Measurements from ENCODE around the gene SOX5.

The SOX5 gene

DNA sequence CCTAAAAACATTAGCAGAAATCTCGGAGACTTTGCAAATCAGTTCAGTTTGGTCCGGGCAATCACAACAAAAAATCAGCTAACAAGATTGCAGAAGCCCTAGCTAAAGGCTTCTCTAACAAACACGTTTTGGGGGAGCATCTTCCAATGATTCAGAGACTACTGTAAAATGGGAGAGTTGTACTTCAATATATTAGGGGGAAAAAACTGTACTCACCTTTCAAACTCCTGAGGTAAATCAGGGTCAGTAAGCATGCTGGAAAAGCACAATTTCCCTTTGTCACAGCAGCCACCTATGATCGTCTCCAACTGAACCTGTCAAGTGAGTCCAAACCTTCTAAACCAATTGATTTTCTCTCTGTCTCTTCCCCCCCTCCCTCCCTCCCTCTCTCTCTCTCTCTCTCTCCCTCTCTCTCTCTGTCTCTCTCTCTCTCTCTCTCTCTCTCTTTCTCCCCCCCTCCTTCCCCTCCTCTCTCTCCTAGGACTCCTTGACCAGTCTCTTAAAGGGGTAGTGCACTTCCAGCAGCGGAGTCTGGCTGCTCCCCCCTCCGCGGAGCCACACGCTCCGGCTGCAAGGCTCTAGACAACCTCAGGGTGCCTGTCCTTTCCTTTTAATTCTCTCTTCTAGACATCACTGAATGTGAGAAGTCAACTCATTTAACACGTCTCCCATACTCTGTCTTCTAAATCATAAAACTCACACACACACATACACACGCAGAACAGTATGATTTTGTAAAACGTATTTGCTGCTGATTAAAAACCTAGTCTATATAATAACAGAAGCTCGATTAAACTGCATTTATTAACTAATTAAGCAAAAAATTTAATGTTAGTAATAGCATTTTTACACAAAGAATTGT is at the start of gene SOX5:
Gene SOX5, minus strand, starts transcription at position 323 of the 862 bp plus-strand sequence. Its CDS starts 69 bp downstream, at position 254.
- DNase-seq (ENCODE audit: extremely low spot score): peak; percentile 60
- ChIA-PET CTCF (interaction anchor here (0.7 kb wide), 2 partner anchors 109 to 752 kb away, joined by 3 read pairs; no protein-coding TSS in a partner anchor), POLR2A (no interaction called here)
- no peak for TF ChIP-seq NFRKB (IDR thresholded peaks at IDR 0.05)
- no peak for TF ChIP-seq FOXM1 (IDR thresholded peaks at IDR 0.05; ENCODE audit: borderline replicate concordance)
- no peak for TF ChIP-seq FOXK2 (IDR thresholded peaks at IDR 0.05)
- TF ChIP-seq BHLHE40 (IDR thresholded peaks at IDR 0.05; ENCODE audit: borderline replicate concordance): no peak
- TF ChIP-seq TARDBP (IDR thresholded peaks at IDR 0.05): no peak
- no peak for TF ChIP-seq SP1 (IDR thresholded peaks at IDR 0.05)
- TF ChIP-seq ARNT (IDR thresholded peaks at IDR 0.05): no peak
- no peak for TF ChIP-seq SUZ12 (IDR thresholded peaks at IDR 0.05)
- TF ChIP-seq ELF4 (IDR thresholded peaks at IDR 0.05): no peak
- TF ChIP-seq CTBP1 (IDR thresholded peaks at IDR 0.05; ENCODE audit: borderline replicate concordance): no peak
- TF ChIP-seq ZNF384 (IDR thresholded peaks at IDR 0.05): no peak
- no peak for TF ChIP-seq HDGF (IDR thresholded peaks at IDR 0.05; ENCODE audit: borderline replicate concordance)
- TF ChIP-seq LEF1 (IDR thresholded peaks at IDR 0.05; ENCODE audit: borderline replicate concordance): no peak
- no peak for TF ChIP-seq L3MBTL2 (conservative IDR thresholded peaks at IDR 0.05)
- TF ChIP-seq, protein P1, sequence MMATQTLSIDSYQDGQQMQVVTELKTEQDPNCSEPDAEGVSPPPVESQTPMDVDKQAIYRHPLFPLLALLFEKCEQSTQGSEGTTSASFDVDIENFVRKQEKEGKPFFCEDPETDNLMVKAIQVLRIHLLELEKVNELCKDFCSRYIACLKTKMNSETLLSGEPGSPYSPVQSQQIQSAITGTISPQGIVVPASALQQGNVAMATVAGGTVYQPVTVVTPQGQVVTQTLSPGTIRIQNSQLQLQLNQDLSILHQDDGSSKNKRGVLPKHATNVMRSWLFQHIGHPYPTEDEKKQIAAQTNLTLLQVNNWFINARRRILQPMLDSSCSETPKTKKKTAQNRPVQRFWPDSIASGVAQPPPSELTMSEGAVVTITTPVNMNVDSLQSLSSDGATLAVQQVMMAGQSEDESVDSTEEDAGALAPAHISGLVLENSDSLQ (IDR thresholded peaks at IDR 0.05): no peak

DNA sequence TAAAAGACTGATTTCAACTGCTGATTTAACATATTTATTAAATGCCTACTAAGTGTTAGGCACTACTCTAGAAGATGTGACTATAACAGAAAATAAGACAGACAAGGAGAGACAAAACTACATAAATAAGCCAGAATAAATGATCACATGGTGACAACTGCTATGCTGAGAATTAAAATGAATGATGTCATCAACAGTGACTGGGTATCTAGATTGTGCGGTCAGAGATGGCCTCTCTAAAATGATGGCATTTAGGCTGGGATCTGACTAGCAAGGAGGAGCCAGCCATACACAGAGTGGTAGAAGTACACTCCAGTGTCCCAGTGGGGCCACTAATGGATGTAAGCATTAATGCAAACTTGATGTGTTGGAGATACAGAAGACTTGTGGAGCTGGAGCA is 37.6 kb upstream of the SOX5 start:
- POLR2A ChIA-PET: no interaction called here
- TF ChIP-seq BHLHE40 (IDR thresholded peaks at IDR 0.05; ENCODE audit: borderline replicate concordance): no peak
- TF ChIP-seq L3MBTL2 (conservative IDR thresholded peaks at IDR 0.05): no peak
- no peak for TF ChIP-seq FOXM1 (IDR thresholded peaks at IDR 0.05; ENCODE audit: borderline replicate concordance)
- TF ChIP-seq NFRKB (IDR thresholded peaks at IDR 0.05): no peak
- TF ChIP-seq, protein P1 (IDR thresholded peaks at IDR 0.05): no peak
- TF ChIP-seq LEF1 (IDR thresholded peaks at IDR 0.05; ENCODE audit: borderline replicate concordance): no peak
- TF ChIP-seq FOXA1 (IDR thresholded peaks at IDR 0.05): no peak
- TF ChIP-seq CTBP1 (IDR thresholded peaks at IDR 0.05; ENCODE audit: borderline replicate concordance): no peak
- no peak for TF ChIP-seq ZNF384 (IDR thresholded peaks at IDR 0.05)
- no peak for TF ChIP-seq SP1 (IDR thresholded peaks at IDR 0.05)
- no peak for TF ChIP-seq HDGF (IDR thresholded peaks at IDR 0.05; ENCODE audit: borderline replicate concordance)
- no peak for TF ChIP-seq ARNT (IDR thresholded peaks at IDR 0.05)
- no peak for TF ChIP-seq ELF4 (IDR thresholded peaks at IDR 0.05)
- TF ChIP-seq SUZ12 (IDR thresholded peaks at IDR 0.05): no peak
- TF ChIP-seq TARDBP (IDR thresholded peaks at IDR 0.05): no peak
- no peak for TF ChIP-seq FOXK2 (IDR thresholded peaks at IDR 0.05)
- no peak for DNase-seq (ENCODE audit: extremely low spot score)
- CTCF ChIA-PET: no interaction called here

GRCh38 chr12:23980826-23981225 is 31.4 kb upstream of the SOX5 start:
- POLR2A ChIA-PET: no interaction called here
- DNase-seq (ENCODE audit: extremely low spot score): no peak
- CTCF ChIA-PET: interaction anchor here (0.5 kb wide), 1 partner anchor 18 kb away, joined by 3 read pairs; no protein-coding TSS in a partner anchor
- TF ChIP-seq ARNT (IDR thresholded peaks at IDR 0.05): no peak
- TF ChIP-seq FOXA1 (IDR thresholded peaks at IDR 0.05): no peak
- no peak for TF ChIP-seq CTBP1 (IDR thresholded peaks at IDR 0.05; ENCODE audit: borderline replicate concordance)
- TF ChIP-seq BHLHE40 (IDR thresholded peaks at IDR 0.05; ENCODE audit: borderline replicate concordance): no peak
- no peak for TF ChIP-seq FOXK2 (IDR thresholded peaks at IDR 0.05)
- no peak for TF ChIP-seq SP1 (IDR thresholded peaks at IDR 0.05)

- ChIA-PET POLR2A (no interaction called here), CTCF (no interaction called here)
- no peak for DNase-seq (ENCODE audit: extremely low spot score)
- TF ChIP-seq, protein P1 (IDR thresholded peaks at IDR 0.05): no peak
Observed at GRCh38 chr12:23964812-23965211, 15.3 kb upstream of the SOX5 start.

GRCh38 chr12:23959826-23960225 is 10.4 kb upstream of the SOX5 start:
- no peak for DNase-seq (ENCODE audit: extremely low spot score)
- TF ChIP-seq FOXA1 (IDR thresholded peaks at IDR 0.05): no peak
- TF ChIP-seq ZNF384 (IDR thresholded peaks at IDR 0.05): no peak
- TF ChIP-seq CTBP1 (IDR thresholded peaks at IDR 0.05; ENCODE audit: borderline replicate concordance): no peak
- no peak for TF ChIP-seq FOXM1 (IDR thresholded peaks at IDR 0.05; ENCODE audit: borderline replicate concordance)
- TF ChIP-seq SUZ12 (IDR thresholded peaks at IDR 0.05): no peak
- no peak for TF ChIP-seq NFRKB (IDR thresholded peaks at IDR 0.05)
- TF ChIP-seq FOXK2 (IDR thresholded peaks at IDR 0.05): no peak
- TF ChIP-seq ELF4 (IDR thresholded peaks at IDR 0.05): no peak
- TF ChIP-seq ARNT (IDR thresholded peaks at IDR 0.05): no peak
- no peak for TF ChIP-seq BHLHE40 (IDR thresholded peaks at IDR 0.05; ENCODE audit: borderline replicate concordance)
- TF ChIP-seq SP1 (IDR thresholded peaks at IDR 0.05): no peak
- no peak for TF ChIP-seq TARDBP (IDR thresholded peaks at IDR 0.05)
- no peak for TF ChIP-seq HDGF (IDR thresholded peaks at IDR 0.05; ENCODE audit: borderline replicate concordance)
- TF ChIP-seq LEF1 (IDR thresholded peaks at IDR 0.05; ENCODE audit: borderline replicate concordance): no peak
- TF ChIP-seq, protein P1 (IDR thresholded peaks at IDR 0.05): no peak
- TF ChIP-seq L3MBTL2 (conservative IDR thresholded peaks at IDR 0.05): no peak
- CTCF ChIA-PET: interaction anchor here (0.5 kb wide), 1 partner anchor 13 kb away, joined by 3 read pairs; no protein-coding TSS in a partner anchor
- POLR2A ChIA-PET: no interaction called here
